ENCODE results near the gene GNPDA1.

GRCh38 chr5:141976176-141976575 is 36.7 kb downstream of the GNPDA1 start:
- no peak for TF ChIP-seq EZH2 (IDR thresholded peaks at IDR 0.05; ENCODE audit: borderline replicate concordance, insufficient read depth, low read length, poor library complexity, severe bottlenecking)
- TF ChIP-seq CTCF (IDR thresholded peaks at IDR 0.05; ENCODE audit: poor library complexity, severe bottlenecking) = no peak
- no peak for TF ChIP-seq EP300 (conservative IDR thresholded peaks at IDR 0.05; ENCODE audit: poor library complexity, severe bottlenecking)

Data from neural cell (in vitro differentiated cells).